VCaP (cell line): ENCODE results near the gene CASQ1.

ENCODE experiments used
- H3K27ac ChIP-seq: fragments of 450-650 bp; 2 replicates; pipeline ENCODE4 v1.5.1; 2017
- CTCF ChIP-seq: fragments of 450-650 bp; conservative IDR thresholded peaks from 2 replicates; pipeline ENCODE4 v1.5.1; 2017; ENCODE audit warnings: mild to moderate bottlenecking, moderate library complexity

Gene CASQ1

GRCh38 chr1:160151303-160151702 is 39.1 kb upstream of the CASQ1 start, which contains the start of gene ATP1A4:
Gene ATP1A4 (plus strand): TSS chr1:160151603. CDS start chr1:160152041, 438 bp downstream.
- no peak within 1 kb of the TSS for H3K27ac ChIP-seq
- TF ChIP-seq CTCF, result no peak

- no peak for TF ChIP-seq CTCF
- H3K27ac ChIP-seq, result no peak overlapping the region
These were observed 35.6 kb upstream of the CASQ1 start for GRCh38 chr1:160154790-160155189.

GRCh38 chr1:160156361-160156760 is 34.0 kb upstream of the CASQ1 start:
- H3K27ac ChIP-seq, result no peak overlapping the region
- no peak for TF ChIP-seq CTCF

- no peak overlapping the region; the same call in 1 of the 2 replicates for H3K27ac ChIP-seq
- TF ChIP-seq CTCF, result no peak
These were observed 33.2 kb upstream of the CASQ1 start for GRCh38 chr1:160157174-160157573.

- no peak for TF ChIP-seq CTCF
- no peak overlapping the region for H3K27ac ChIP-seq
These were observed 32.3 kb upstream of the CASQ1 start for GRCh38 chr1:160158031-160158430.

GRCh38 chr1:160158534-160158933 is 31.8 kb upstream of the CASQ1 start:
- no peak overlapping the region for H3K27ac ChIP-seq
- no peak for TF ChIP-seq CTCF

GRCh38 chr1:160159846-160160245 is 30.5 kb upstream of the CASQ1 start:
- H3K27ac ChIP-seq, result peak overlapping the region; percentile 57
- TF ChIP-seq CTCF, result no peak
